Sigmoid colon (tissue), 4 donors: Measurements from ENCODE around the gene CA11.

Experiments
- CTCF ChIP-seq, 4 experiments: fragments of 450-650 bp in 3 of 4; fragments of 200-600 bp in 1 of 4; IDR thresholded peaks; one replicate each; pipeline ENCODE4 v1.5.1; 2016 to 2019; ENCODE audit warnings: antibody characterized with exemption in 4 of 4, mild to moderate bottlenecking in 3 of 4, moderate library complexity in 2 of 4
- EP300 ChIP-seq, 4 donors: sonication (generic); formaldehyde crosslinking; IDR thresholded peaks; one replicate each; pipeline ENCODE4 v1.6.1; 2017; ENCODE audit warnings: antibody characterized with exemption in 4 of 4
- POLR2A ChIP-seq, 2 donors: fragments of 450-650 bp; IDR thresholded peaks; one replicate each; pipeline ENCODE4 v1.6.1; 2016; ENCODE audit warnings: antibody characterized with exemption in 2 of 2, mild to moderate bottlenecking in 2 of 2, moderate library complexity in 2 of 2
- POLR2AphosphoS5 ChIP-seq, 4 donors: sonication (generic); formaldehyde crosslinking; IDR thresholded peaks; one replicate each; pipeline ENCODE4 v1.6.1; 2017; ENCODE audit warnings: antibody characterized with exemption in 4 of 4

GRCh38 chr19:48680436-48681126 is 34.6 kb upstream of the CA11 start:
- TF ChIP-seq CTCF (IDR thresholded peaks at IDR 0.05) (no peak), POLR2A (IDR thresholded peaks at IDR 0.05) (no peak), POLR2AphosphoS5 (IDR thresholded peaks at IDR 0.05) (no peak), EP300 (IDR thresholded peaks at IDR 0.05) (no peak)
